Upper lobe of left lung (tissue), 6 donors: ENCODE data around the gene PCSK6. TPM values are rescaled to one million over a fixed set of nuclear protein-coding genes. Genes with fewer than 3 reads are reported as not detected.

ENCODE experiments used
- ATAC-seq, 2 donors: fragments of 200-7000 bp; cut with Tn5 transposase; one replicate each; pipeline ENCODE4 v1.9.1; 2022; ENCODE audit warnings: mild to moderate bottlenecking in 2 of 2, moderate library complexity in 2 of 2; ENCODE audit not compliant: low FRiP score in 2 of 2
- DNase-seq, 2 donors: peaks; one replicate each; pipeline ENCODE4 v3.0.0-alpha.2; 2019 to 2020
- H3K27ac ChIP-seq, 4 donors: fragments of 200-600 bp; sonication (generic); one replicate each; pipeline ENCODE4 v1.5.1; 2016 to 2019
- H3K27me3 ChIP-seq, 4 donors: fragments of 200-600 bp; sonication (generic); one replicate each; pipeline ENCODE4 v1.5.1; 2017 to 2019
- H3K36me3 ChIP-seq, 4 donors: fragments of 200-600 bp; sonication (generic); one replicate each; pipeline ENCODE4 v1.5.1; 2016 to 2019
- H3K4me1 ChIP-seq, 4 donors: fragments of 200-600 bp; sonication (generic); one replicate each; pipeline ENCODE4 v1.5.1; 2018 to 2019
- H3K4me3 ChIP-seq, 4 donors: fragments of 200-600 bp; sonication (generic); one replicate each; pipeline ENCODE4 v1.5.1; 2017 to 2019; ENCODE audit warnings: mild to moderate bottlenecking in 2 of 4, moderate library complexity in 1 of 4
- H3K9me3 ChIP-seq, 4 donors: fragments of 200-600 bp; sonication (generic); one replicate each; pipeline ENCODE4 v1.5.1; 2018 to 2019
- CTCF ChIP-seq, 6 experiments: fragments of 450-650 bp in 4 of 6; fragments of 200-600 bp in 2 of 6; sonication (generic) in 2 of 6; IDR thresholded peaks; one replicate each; pipeline ENCODE4 v1.5.1; 2016 to 2019; ENCODE audit warnings: antibody characterized with exemption in 6 of 6
- EP300 ChIP-seq, 4 donors: sonication (generic); formaldehyde crosslinking; IDR thresholded peaks; one replicate each; pipeline ENCODE4 v1.5.1; 2017; ENCODE audit warnings: antibody characterized with exemption in 4 of 4, control low read depth in 2 of 4
- POLR2A ChIP-seq, 4 donors: fragments of 450-650 bp; IDR thresholded peaks; one replicate each; pipeline ENCODE4 v1.5.1; 2016 to 2017; ENCODE audit warnings: antibody characterized with exemption in 4 of 4, mild to moderate bottlenecking in 2 of 4
- POLR2AphosphoS5 ChIP-seq, 2 donors: sonication (generic); formaldehyde crosslinking; IDR thresholded peaks; one replicate each; pipeline ENCODE4 v1.5.1; 2017; ENCODE audit warnings: antibody characterized with exemption in 2 of 2
- WGBS, 2 donors: methylation state at CpG; one replicate each; pipeline ENCODE4 v1.1.5; 2017 to 2018; 5-methylcytosine and 5-hydroxymethylcytosine counted together
- total RNA-seq, 6 donors: library from RNA; depleted of rRNA in 4 of 6; stranded (reverse); fragments of >200 nt in 4 of 6; gene quantifications; one replicate each; pipeline versions ENCODE4 v1.1.0 to v1.2.1, GENCODE V29; 2016 to 2021
- donor health status: DM: no; HTN: no; CAD: no; lungs with moderate emphysema.
- donor health status: DM: no; HTN: yes; CAD: no; lungs with severe emphysema.

PCSK6 gene
- total RNA-seq, 6 donors from 2014 or later, result 3.1 to 24.4 (median 5.5) TPM

- Histone ChIP-seq H3K4me3 (no peak overlapping the region), H3K27me3 (no peaks in the 10 kb centered on the region), H3K27ac (no peak overlapping the region), H3K36me3 (no peaks in the 10 kb centered on the region), H3K4me1 (peaks cover 0 to 4% (median 0%) of the 10 kb centered on the region in 4 donors), H3K9me3 (no peaks in the 10 kb centered on the region)
- DNase-seq (no peak), ATAC-seq (no peak)
- WGBS, 2 donors, result 59 to 63% methylated on average over 11 of the region's 11 CpGs
- TF ChIP-seq POLR2A (IDR thresholded peaks at IDR 0.05) (no peak), CTCF (IDR thresholded peaks at IDR 0.05) (no peak), POLR2AphosphoS5 (IDR thresholded peaks at IDR 0.05) (no peak), EP300 (IDR thresholded peaks at IDR 0.05) (no peak)
Observed at GRCh38 chr15:101372960-101373525, 116.5 kb downstream of the PCSK6 start.

GRCh38 chr15:101372149-101372577 is 117.3 kb downstream of the PCSK6 start:
- TF ChIP-seq EP300 (IDR thresholded peaks at IDR 0.05) (no peak), CTCF (IDR thresholded peaks at IDR 0.05) (no peak), POLR2A (IDR thresholded peaks at IDR 0.05) (no peak)
- H3K4me1 ChIP-seq, result peaks cover 0 to 4% (median 0%) of the 10 kb centered on the region in 4 donors
- DNase-seq, result no peak
- no peaks in the 10 kb centered on the region for H3K27me3 ChIP-seq
- H3K9me3 ChIP-seq, result no peaks in the 10 kb centered on the region
- WGBS, 2 donors, result 86 to 88% methylated on average over 13 of the region's 13 CpGs
- no peaks in the 10 kb centered on the region for H3K36me3 ChIP-seq
- H3K4me3 ChIP-seq, result no peak overlapping the region
- no peak overlapping the region for H3K27ac ChIP-seq
- ATAC-seq, result peak in 1 of 2 donors; percentile 59

- H3K9me3 ChIP-seq, result no peaks in the 10 kb centered on the region
- DNase-seq (peak in 1 of 2 donors; percentile 40), ATAC-seq (no peak)
- 95 to 96% methylated on average over 11 of the region's 11 CpGs for WGBS, 2 donors
- no peak overlapping the region for H3K4me3 ChIP-seq
- no peaks in the 10 kb centered on the region for H3K27me3 ChIP-seq
- no peaks in the 10 kb centered on the region for H3K36me3 ChIP-seq
- H3K27ac ChIP-seq, result no peak overlapping the region
- TF ChIP-seq POLR2A (IDR thresholded peaks at IDR 0.05) (no peak), EP300 (IDR thresholded peaks at IDR 0.05) (no peak), CTCF (IDR thresholded peaks at IDR 0.05) (no peak), POLR2AphosphoS5 (IDR thresholded peaks at IDR 0.05) (no peak)
- peaks cover 0 to 4% (median 0%) of the 10 kb centered on the region in 4 donors for H3K4me1 ChIP-seq
Observed at GRCh38 chr15:101371519-101371918, 118.0 kb downstream of the PCSK6 start.

GRCh38 chr15:101371081-101371480 is 118.4 kb downstream of the PCSK6 start:
- H3K9me3 ChIP-seq, result no peaks in the 10 kb centered on the region
- WGBS, 2 donors, result 96 to 97% methylated on average over 7 of the region's 7 CpGs
- H3K27me3 ChIP-seq, result no peaks in the 10 kb centered on the region
- no peaks in the 10 kb centered on the region for H3K36me3 ChIP-seq
- no peak for TF ChIP-seq EP300 (IDR thresholded peaks at IDR 0.05)
- TF ChIP-seq CTCF (IDR thresholded peaks at IDR 0.05), result no peak
- TF ChIP-seq POLR2A (IDR thresholded peaks at IDR 0.05), result no peak
- no peak for TF ChIP-seq POLR2AphosphoS5 (IDR thresholded peaks at IDR 0.05)
- no peak overlapping the region for H3K4me3 ChIP-seq
- ATAC-seq (no peak), DNase-seq (no peak)
- H3K27ac ChIP-seq, result no peak overlapping the region
- H3K4me1 ChIP-seq, result peaks cover 0 to 4% (median 0%) of the 10 kb centered on the region in 4 donors
